Raji (cell line): ENCODE data around the gene TRAF6.

Experiments
- POLR2A ChIP-seq: IDR thresholded peaks from 2 replicates; pipeline ENCODE4 v1.6.1; 2011; ENCODE audit warnings: low read depth, low read length, control low read depth; ENCODE audit not compliant: insufficient read depth

The TRAF6 gene

GRCh38 chr11:36469881-36470802 lies 39.9 kb downstream of the TRAF6 start:
- TF ChIP-seq POLR2A: no peak

- TF ChIP-seq POLR2A: no peak
Observed at GRCh38 chr11:36469063-36469462, 41.0 kb downstream of the TRAF6 start.

GRCh38 chr11:36467916-36468315 lies 42.2 kb downstream of the TRAF6 start:
- no peak for TF ChIP-seq POLR2A

- no peak for TF ChIP-seq POLR2A
Observed at GRCh38 chr11:36467012-36467411, 43.1 kb downstream of the TRAF6 start.

GRCh38 chr11:36465449-36466163 lies 44.5 kb downstream of the TRAF6 start:
- TF ChIP-seq POLR2A: no peak

GRCh38 chr11:36464720-36465119 lies 45.4 kb downstream of the TRAF6 start:
- no peak for TF ChIP-seq POLR2A

- TF ChIP-seq POLR2A: no peak
Observed at GRCh38 chr11:36463781-36464180, 46.3 kb downstream of the TRAF6 start.

GRCh38 chr11:36462321-36462720 lies 47.8 kb downstream of the TRAF6 start:
- TF ChIP-seq POLR2A: no peak

GRCh38 chr11:36460220-36460619 lies 49.9 kb downstream of the TRAF6 start:
- no peak for TF ChIP-seq POLR2A

- no peak for TF ChIP-seq POLR2A
Observed at GRCh38 chr11:36459046-36459445, 51.0 kb downstream of the TRAF6 start.

GRCh38 chr11:36458129-36458915 lies 51.8 kb downstream of the TRAF6 start:
- TF ChIP-seq POLR2A: no peak

GRCh38 chr11:36456156-36456555 lies 53.9 kb downstream of the TRAF6 start:
- no peak for TF ChIP-seq POLR2A

- TF ChIP-seq POLR2A: no peak
Observed at GRCh38 chr11:36455658-36456111, 54.4 kb downstream of the TRAF6 start.

GRCh38 chr11:36454941-36455631 lies 55.0 kb downstream of the TRAF6 start:
- TF ChIP-seq POLR2A: no peak

- TF ChIP-seq POLR2A: no peak
Observed at GRCh38 chr11:36454551-36454940, 55.5 kb downstream of the TRAF6 start.
